GM19468 (cell line): ENCODE measurements around the gene ECT2.
"Not testable (repeated sequence)": the region's sequence is repeated elsewhere in the genome, so short reads cannot be mapped to it uniquely, and the experiment has no call there.

Source experiments
- ATAC-seq: cut with Tn5 transposase; IDR thresholded peaks from one replicate; pipeline ENCODE4 v1.9.1; 2021; ENCODE audit warnings: mild to moderate bottlenecking, moderate library complexity, moderate number of reproducible peaks; ENCODE audit not compliant: unreplicated experiment; ENCODE audit errors: extremely low read depth

The ECT2 gene

GRCh38 chr3:172750368-172751174, at the start of gene ECT2:
ECT2 (plus strand) TSS chr3:172750726; CDS start chr3:172754531, 3,805 bp downstream.
- peak; percentile 97 for ATAC-seq

GRCh38 chr3:172700936-172701455, 49.5 kb upstream of the ECT2 start:
- ATAC-seq: no peak

- no peak for ATAC-seq
These were observed 48.8 kb upstream of the ECT2 start for GRCh38 chr3:172701751-172702150.

GRCh38 chr3:172702256-172702655, 48.3 kb upstream of the ECT2 start:
- ATAC-seq: no peak

GRCh38 chr3:172702731-172703130, 47.8 kb upstream of the ECT2 start:
- ATAC-seq: not testable (repeated sequence)

- ATAC-seq: no peak
These were observed 46.5 kb upstream of the ECT2 start for GRCh38 chr3:172704001-172704400.

- ATAC-seq: no peak
These were observed 45.4 kb upstream of the ECT2 start for GRCh38 chr3:172705170-172705569.

GRCh38 chr3:172707030-172707429, 43.5 kb upstream of the ECT2 start:
- ATAC-seq: no peak

- no peak for ATAC-seq
These were observed 42.6 kb upstream of the ECT2 start for GRCh38 chr3:172707967-172708366.

GRCh38 chr3:172708921-172709773, 41.4 kb upstream of the ECT2 start:
- no peak for ATAC-seq

- no peak for ATAC-seq
These were observed 40.5 kb upstream of the ECT2 start for GRCh38 chr3:172709774-172710663.

GRCh38 chr3:172710664-172711453, 39.7 kb upstream of the ECT2 start, which contains the start of gene NCEH1:
NCEH1 (minus strand) TSS chr3:172711067; CDS start chr3:172710984, 83 bp downstream.
- ATAC-seq: peak; percentile 100

- ATAC-seq: no peak
These were observed 39.1 kb upstream of the ECT2 start for GRCh38 chr3:172711454-172711795.

- no peak for ATAC-seq
These were observed 37.2 kb upstream of the ECT2 start for GRCh38 chr3:172713316-172713715.

GRCh38 chr3:172716476-172716875, 34.0 kb upstream of the ECT2 start:
- no peak for ATAC-seq

GRCh38 chr3:172717493-172718088, 32.9 kb upstream of the ECT2 start:
- ATAC-seq: no peak

GRCh38 chr3:172722536-172723040, 27.9 kb upstream of the ECT2 start:
- not testable (repeated sequence) for ATAC-seq

- no peak for ATAC-seq
These were observed 24.1 kb upstream of the ECT2 start for GRCh38 chr3:172726380-172726779.

- no peak for ATAC-seq
These were observed 15.5 kb upstream of the ECT2 start for GRCh38 chr3:172735014-172735413.
